PFSK-1 (cell line): ENCODE measurements around the gene PERCC1.

Experiments used
- POLR2AphosphoS5 ChIP-seq: IDR thresholded peaks from 2 replicates; pipeline ENCODE4 v1.6.1; 2012; ENCODE audit warnings: low read depth, mild to moderate bottlenecking, control low read depth, low read length, moderate library complexity
- REST ChIP-seq, 2 experiments: IDR thresholded peaks; 2 replicates each; pipeline versions ENCODE4 v1.6.1 to v1.8.0; 2011 to 2012; ENCODE audit warnings: low read depth in 2 of 2, low read length in 2 of 2, control low read depth in 1 of 2, inconsistent platforms in 1 of 2, mild to moderate bottlenecking in 1 of 2, moderate library complexity in 1 of 2; ENCODE audit not compliant: insufficient read depth in 1 of 2
- SIN3A ChIP-seq: IDR thresholded peaks from 2 replicates; pipeline ENCODE4 v1.6.1; 2012; ENCODE audit warnings: mild to moderate bottlenecking, low read length, moderate library complexity, borderline replicate concordance; ENCODE audit not compliant: insufficient read depth
- TAF1 ChIP-seq: IDR thresholded peaks from 2 replicates; pipeline ENCODE4 v1.6.1; 2012; ENCODE audit warnings: low read length, control low read depth, borderline replicate concordance; ENCODE audit not compliant: insufficient read depth

- TF ChIP-seq POLR2AphosphoS5 = no peak
- TF ChIP-seq REST (IDR thresholded peaks at IDR 0.05; ENCODE audit: insufficient read depth in 1 of 2, low read depth in 2 of 2, low read length in 2 of 2) = no peak
- no peak for TF ChIP-seq SIN3A
- TF ChIP-seq TAF1 = no peak
Measured at GRCh38 chr16:1459967-1460366, 29.1 kb downstream of the PERCC1 start.
